WTC11 (cell line): ENCODE results near the gene RFX3.

Experiments used
- MXD4 ChIP-seq: fragments of 250-450 bp; sonication (Bioruptor Pico); IDR thresholded peaks from 2 replicates; pipeline ENCODE4 v1.8.0; 2021; ENCODE audit warnings: mild to moderate bottlenecking, moderate library complexity, borderline replicate concordance
- NR1H2 ChIP-seq: sonication (generic); formaldehyde crosslinking; IDR thresholded peaks from 2 replicates; pipeline ENCODE4 v1.9.0; 2021; ENCODE audit warnings: mild to moderate bottlenecking, moderate library complexity, missing genetic modification reagents
- TCF7 ChIP-seq: sonication (generic); formaldehyde crosslinking; IDR thresholded peaks from 2 replicates; pipeline ENCODE4 v1.8.0; 2022; ENCODE audit warnings: mild to moderate bottlenecking, low read depth, missing genetic modification reagents, moderate library complexity
- USF2 ChIP-seq: sonication (generic); formaldehyde crosslinking; IDR thresholded peaks from 2 replicates; pipeline ENCODE4 v1.8.1; 2023; ENCODE audit warnings: mild to moderate bottlenecking, missing genetic modification reagents, moderate library complexity
- ZNF532 ChIP-seq: fragments of 250-450 bp; sonication (Bioruptor Pico); IDR thresholded peaks from 2 replicates; pipeline ENCODE4 v1.9.0; 2021; ENCODE audit warnings: mild to moderate bottlenecking, borderline replicate concordance
- TF ChIP-seq, protein P1 (sequence below): fragments of 200-600 bp; IDR thresholded peaks from 2 replicates; pipeline ENCODE4 v1.8.0; 2022; ENCODE audit warnings: antibody characterized with exemption
- TF ChIP-seq, protein P2 (sequence below): sonication (generic); formaldehyde crosslinking; IDR thresholded peaks from 2 replicates; pipeline ENCODE4 v1.8.0; 2022; ENCODE audit warnings: mild to moderate bottlenecking, missing genetic modification reagents

GRCh38 chr9:3528451-3528850, 2.6 kb upstream of the RFX3 start:
- TF ChIP-seq TCF7 (CRISPR knock-in tag) (no peak), USF2 (no peak), NR1H2 (CRISPR knock-in tag) (no peak), MXD4 (CRISPR knock-in tag) (no peak), ZNF532 (CRISPR knock-in tag) (no peak)
- TF ChIP-seq, protein P1, sequence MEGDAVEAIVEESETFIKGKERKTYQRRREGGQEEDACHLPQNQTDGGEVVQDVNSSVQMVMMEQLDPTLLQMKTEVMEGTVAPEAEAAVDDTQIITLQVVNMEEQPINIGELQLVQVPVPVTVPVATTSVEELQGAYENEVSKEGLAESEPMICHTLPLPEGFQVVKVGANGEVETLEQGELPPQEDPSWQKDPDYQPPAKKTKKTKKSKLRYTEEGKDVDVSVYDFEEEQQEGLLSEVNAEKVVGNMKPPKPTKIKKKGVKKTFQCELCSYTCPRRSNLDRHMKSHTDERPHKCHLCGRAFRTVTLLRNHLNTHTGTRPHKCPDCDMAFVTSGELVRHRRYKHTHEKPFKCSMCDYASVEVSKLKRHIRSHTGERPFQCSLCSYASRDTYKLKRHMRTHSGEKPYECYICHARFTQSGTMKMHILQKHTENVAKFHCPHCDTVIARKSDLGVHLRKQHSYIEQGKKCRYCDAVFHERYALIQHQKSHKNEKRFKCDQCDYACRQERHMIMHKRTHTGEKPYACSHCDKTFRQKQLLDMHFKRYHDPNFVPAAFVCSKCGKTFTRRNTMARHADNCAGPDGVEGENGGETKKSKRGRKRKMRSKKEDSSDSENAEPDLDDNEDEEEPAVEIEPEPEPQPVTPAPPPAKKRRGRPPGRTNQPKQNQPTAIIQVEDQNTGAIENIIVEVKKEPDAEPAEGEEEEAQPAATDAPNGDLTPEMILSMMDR = no peak
- TF ChIP-seq, protein P2, sequence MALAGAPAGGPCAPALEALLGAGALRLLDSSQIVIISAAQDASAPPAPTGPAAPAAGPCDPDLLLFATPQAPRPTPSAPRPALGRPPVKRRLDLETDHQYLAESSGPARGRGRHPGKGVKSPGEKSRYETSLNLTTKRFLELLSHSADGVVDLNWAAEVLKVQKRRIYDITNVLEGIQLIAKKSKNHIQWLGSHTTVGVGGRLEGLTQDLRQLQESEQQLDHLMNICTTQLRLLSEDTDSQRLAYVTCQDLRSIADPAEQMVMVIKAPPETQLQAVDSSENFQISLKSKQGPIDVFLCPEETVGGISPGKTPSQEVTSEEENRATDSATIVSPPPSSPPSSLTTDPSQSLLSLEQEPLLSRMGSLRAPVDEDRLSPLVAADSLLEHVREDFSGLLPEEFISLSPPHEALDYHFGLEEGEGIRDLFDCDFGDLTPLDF = no peak
